Stimulated activated CD4-positive, alpha-beta T cell treated with anti-CD3 and anti-CD28 coated beads, Interleukin-4, amount 100 ng/mL, for 24 hours (primary cell): ENCODE data around the gene MAP2K6.

Experiments used
- DNase-seq: peaks from one replicate; pipeline ENCODE4 v3.0.0-alpha.2; 2020

The MAP2K6 gene

DNA sequence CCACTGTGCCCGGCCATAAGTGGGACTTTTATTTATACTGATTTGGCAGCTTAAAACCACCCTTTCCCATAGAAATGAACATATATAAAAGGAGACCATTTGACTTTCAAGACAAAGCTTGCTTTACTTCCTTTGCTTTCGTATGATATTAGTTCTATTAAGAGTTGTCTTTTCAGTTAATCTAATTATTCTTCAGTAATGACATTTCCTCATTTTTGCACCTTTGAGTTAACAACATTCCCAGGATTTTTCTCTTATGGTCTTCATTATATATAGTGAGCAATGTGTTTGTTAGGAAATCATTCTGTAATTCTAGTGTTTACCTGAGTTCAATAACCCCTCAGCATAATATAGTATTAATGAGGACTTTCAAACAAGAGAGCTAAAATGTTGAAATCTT, 173.8 kb downstream of the MAP2K6 start:
- no peak for DNase-seq

DNA sequence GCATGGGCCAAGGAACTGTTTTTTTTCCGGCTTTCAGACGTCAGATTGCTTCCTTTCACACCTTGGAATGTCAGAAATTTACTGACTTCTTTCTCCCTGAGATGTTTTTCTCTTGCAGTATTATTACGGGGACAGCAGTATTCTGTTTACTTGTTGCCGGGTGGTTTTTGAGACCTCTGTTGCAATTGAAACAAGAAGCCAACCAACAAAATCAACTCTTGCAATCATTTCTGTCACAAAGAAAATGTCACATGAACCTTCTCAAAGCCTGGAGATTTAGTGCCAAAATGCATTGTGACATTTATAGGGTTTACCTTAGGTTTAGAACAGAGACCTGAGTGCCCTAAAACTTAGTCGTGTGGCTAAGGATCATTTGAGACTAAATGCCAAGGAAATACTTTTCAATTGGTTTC, 174.3 kb downstream of the MAP2K6 start:
- DNase-seq: no peak

DNA sequence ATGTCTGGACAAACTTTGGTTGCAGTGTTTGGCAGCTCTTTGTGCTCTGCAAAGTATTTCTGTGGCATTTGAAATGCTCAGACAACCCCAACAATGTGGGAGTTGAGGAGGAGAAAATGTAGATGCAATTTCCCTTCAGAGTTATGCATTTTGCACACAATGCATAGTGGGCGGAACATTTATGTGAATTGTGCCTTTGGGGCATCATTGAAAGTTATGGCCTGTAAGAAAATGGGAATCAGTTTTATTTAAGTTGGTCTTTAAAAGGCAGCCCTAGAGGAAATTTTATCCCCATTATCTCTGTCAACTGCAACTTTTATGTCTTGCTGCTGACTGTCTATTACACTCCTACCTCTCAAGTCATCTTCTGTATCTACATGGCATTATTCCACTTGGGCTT, 176.2 kb downstream of the MAP2K6 start:
- DNase-seq: no peak

DNA sequence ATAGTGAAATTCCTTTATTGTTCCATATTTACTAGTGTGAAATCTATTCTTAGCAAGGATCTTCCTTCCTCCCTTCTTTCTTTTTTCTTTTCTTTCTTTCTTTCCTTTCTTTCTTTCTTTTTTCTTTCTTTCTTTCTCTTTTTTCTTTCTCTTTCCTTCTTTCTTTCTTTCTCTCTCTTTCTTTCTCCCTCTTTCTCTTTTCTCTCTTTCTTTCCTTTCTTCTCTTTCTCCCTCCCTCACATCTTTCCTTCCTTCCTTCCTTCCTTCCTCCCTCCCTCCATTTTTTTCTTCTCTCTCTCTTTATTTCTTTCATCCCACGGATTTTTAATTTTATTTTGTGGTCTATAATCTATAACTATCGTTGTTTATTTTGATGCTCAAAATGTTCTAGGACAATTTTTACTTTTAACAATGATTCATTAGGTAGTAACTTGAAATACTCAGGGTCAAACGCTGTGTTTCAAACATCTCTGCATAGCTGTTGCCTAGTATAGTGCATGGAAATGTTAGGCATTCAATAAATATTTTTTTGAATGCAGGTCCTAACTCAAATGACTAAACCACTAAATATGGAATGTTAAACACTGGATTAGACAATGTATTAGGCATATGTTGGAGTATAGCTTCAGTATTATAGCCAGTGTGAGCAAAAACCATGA, 178.3 kb downstream of the MAP2K6 start:
- no peak for DNase-seq

DNA sequence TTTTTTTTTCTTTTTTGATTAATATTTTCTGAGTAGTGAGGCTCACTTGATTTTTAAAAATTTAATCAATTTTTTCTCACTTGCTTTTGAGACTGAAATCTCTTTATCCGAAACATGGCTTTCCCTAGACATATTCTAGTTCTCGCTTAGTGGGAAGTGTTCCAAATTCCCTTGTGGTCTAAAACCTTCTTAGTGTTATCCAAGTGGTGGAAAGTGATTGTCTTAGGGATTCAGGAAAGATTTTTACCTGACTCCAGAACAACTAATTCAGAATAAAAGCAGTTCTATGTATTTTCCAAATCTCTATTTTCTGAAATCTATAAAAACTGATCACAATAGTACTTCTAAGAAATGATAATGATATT, 178.8 kb downstream of the MAP2K6 start:
- DNase-seq: no peak

DNA sequence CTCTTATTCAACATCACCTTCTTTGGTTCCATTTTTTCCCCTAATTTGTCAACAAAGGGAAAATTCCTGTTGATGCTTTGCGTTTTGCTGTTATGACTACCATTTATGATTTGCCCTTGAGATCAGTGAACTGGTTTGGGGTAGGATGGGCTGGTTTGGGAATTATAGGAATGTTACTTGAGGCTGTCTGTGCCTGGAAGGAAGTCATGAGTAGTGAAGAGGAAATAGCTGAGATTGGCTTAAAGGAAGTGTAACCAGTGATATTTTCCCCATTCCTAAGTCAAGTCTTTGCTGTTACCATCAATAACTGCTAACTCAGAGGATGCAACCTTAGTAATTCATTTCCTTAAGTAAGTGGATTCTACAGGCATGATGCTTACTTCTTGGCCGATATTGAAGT, 179.2 kb downstream of the MAP2K6 start:
- no peak for DNase-seq

DNA sequence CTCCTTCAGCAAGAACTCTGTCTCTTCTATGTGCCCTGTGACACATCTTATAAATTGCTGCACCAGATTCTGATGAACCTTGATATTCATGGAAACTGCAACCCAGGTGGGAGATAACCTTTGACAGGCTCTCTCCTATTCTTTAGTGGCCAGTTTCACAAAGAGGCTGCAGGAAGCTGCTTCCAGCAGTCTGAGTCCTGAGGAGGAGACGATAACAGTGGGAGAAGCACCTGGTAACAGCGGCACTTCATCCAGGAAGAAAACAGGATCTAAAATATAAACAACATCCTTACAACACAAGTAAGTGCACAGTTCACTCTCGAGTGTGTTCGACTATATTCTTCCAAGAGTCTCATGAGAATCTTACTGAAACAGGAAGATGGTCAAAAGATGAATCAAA, 180.1 kb downstream of the MAP2K6 start:
- DNase-seq: no peak

DNA sequence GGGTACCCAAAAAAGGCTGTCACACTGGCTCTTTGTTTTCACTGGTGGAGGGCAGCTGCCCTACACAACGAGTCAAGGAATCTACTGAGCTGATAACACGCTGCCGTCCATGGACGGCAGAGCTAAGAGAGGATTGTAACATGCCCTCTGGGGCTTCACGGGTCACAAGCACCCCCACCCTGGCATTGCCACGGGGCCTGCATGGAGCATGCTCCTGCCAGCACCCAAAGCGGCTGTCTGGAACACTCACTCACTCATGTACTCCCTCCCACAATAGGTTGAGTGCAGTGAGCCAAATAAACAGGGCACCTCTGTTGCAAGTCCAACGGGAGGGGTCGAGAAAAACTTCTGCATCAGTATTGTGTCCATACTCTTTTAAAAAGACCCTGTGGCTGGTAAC, 181.6 kb downstream of the MAP2K6 start:
- no peak for DNase-seq

DNA sequence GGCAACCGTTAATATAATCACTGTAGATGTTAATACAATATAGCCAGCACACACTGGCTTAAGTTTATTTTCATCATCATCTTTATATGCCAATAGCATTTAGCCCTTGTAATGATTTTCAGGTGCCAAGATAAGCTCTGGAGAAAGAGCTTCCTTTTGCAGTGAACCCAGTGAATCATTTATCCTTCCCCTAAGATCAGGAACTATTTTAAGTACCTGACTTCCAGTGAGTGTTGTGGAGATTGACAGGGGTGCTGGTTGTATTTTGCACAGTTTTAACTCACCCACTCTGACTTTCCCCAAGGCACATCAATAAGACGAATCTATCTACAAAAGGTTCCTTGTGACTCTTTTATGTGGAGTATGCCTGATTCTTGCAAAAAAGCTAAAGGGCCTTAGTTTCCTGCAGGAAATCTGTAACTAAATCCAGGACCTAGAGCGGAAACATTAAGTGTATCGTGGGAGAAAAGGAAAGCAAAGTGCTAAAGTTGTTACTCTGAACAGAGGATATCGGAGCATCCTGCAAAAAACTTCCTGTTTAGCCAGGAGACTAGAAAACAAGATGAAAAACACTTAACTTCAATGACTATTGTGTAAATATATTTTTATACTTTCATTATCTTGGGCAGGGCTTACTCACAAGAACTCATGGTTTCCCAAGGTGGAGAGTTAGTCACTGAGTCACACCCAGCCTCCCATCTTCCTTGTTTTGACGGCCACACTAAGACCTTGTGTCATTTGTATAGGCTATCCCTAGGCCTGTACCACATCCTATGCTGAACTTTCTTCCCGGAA, 183.6 kb downstream of the MAP2K6 start:
- no peak for DNase-seq

DNA sequence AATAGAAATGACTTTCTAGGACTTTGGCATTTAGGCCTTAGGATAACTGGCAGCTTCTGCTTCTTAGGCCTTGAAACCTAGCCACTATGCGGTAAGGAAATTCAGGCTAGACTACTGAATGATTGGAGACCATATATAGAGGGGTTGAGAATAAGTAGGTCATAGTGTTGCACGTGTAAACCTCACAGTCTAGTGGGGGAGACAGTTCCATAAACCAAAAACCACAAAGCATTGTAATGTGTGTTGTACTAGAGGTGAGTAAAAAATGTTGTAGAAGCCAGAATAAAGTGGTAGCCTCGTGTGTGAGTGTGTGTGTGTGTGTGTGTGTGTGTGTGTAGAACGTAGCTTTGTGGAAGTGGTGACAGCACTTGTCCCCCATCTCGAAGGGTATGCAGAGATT, 188.5 kb downstream of the MAP2K6 start:
- no peak for DNase-seq
